Loucy (cell line): Measurements from ENCODE around the gene ALG6.

Experiments used
- CTCF ChIP-seq: fragments of 200-600 bp; sonication (generic); conservative IDR thresholded peaks from 2 replicates; pipeline ENCODE4 v1.5.1; 2014; ENCODE audit warnings: mild to moderate bottlenecking, antibody characterized with exemption, low read length
- EZH2phosphoT487 ChIP-seq: fragments of 200-600 bp; IDR thresholded peaks from 2 replicates; pipeline ENCODE4 v1.6.1; 2018; ENCODE audit warnings: antibody characterized with exemption, mild to moderate bottlenecking, moderate library complexity, borderline replicate concordance

GRCh38 chr1:63317817-63318152, 49.6 kb upstream of the ALG6 start:
- TF ChIP-seq CTCF (no peak), EZH2phosphoT487 (no peak)
